Lower lobe of right lung (tissue), 2 donors: ENCODE measurements around the gene CEP350. TPM values are rescaled to one million over a fixed set of nuclear protein-coding genes. Genes with fewer than 3 reads are reported as not detected.

Experiments
- ATAC-seq, 2 donors: fragments of 200-7000 bp; cut with Tn5 transposase; one replicate each; pipeline ENCODE4 v1.9.1; 2020 to 2022; ENCODE audit warnings: mild to moderate bottlenecking in 2 of 2, moderate library complexity in 2 of 2
- DNase-seq: peaks from one replicate; pipeline ENCODE4 v3.0.0-alpha.2; 2020
- H3K27ac ChIP-seq: fragments of 200-600 bp; one replicate; pipeline ENCODE4 v1.8.0; 2022
- H3K27me3 ChIP-seq: fragments of 200-600 bp; one replicate; pipeline ENCODE4 v1.8.0; 2022; ENCODE audit warnings: low read depth
- H3K36me3 ChIP-seq: fragments of 200-600 bp; one replicate; pipeline ENCODE4 v1.8.0; 2022; ENCODE audit warnings: mild to moderate bottlenecking
- H3K4me1 ChIP-seq: fragments of 200-600 bp; one replicate; pipeline ENCODE4 v1.8.0; 2022
- H3K4me3 ChIP-seq: fragments of 200-600 bp; one replicate; pipeline ENCODE4 v1.8.0; 2022; ENCODE audit warnings: mild to moderate bottlenecking
- H3K9me3 ChIP-seq: fragments of 200-600 bp; one replicate; pipeline ENCODE4 v1.8.0; 2022
- intact Hi-C: fragments of 100-400 bp; cut with DNase I; formaldehyde crosslinking; loops from one replicate; pipeline ENCODE4 v1.11.0; 2022
- total RNA-seq: library from RNA; stranded (reverse); fragmentation: NEBNext Ultra II Directional; extraction: Animal tissue kit (Norgen Biotek cat#: 25700); gene quantifications from one replicate; pipeline ENCODE4 v1.2.1, GENCODE V29; 2021
- TF ChIP-seq, protein P1 (sequence below): fragments of 200-600 bp; IDR thresholded peaks from one replicate; pipeline ENCODE4 v1.8.0; 2022; ENCODE audit warnings: antibody characterized with exemption, mild to moderate bottlenecking
- donor health status: DM: no; HTN: yes; CAD: no; lungs with severe emphysema.

Gene CEP350
- total RNA-seq, 1 donor from 2014 or later, result 53.2 TPM

DNA sequence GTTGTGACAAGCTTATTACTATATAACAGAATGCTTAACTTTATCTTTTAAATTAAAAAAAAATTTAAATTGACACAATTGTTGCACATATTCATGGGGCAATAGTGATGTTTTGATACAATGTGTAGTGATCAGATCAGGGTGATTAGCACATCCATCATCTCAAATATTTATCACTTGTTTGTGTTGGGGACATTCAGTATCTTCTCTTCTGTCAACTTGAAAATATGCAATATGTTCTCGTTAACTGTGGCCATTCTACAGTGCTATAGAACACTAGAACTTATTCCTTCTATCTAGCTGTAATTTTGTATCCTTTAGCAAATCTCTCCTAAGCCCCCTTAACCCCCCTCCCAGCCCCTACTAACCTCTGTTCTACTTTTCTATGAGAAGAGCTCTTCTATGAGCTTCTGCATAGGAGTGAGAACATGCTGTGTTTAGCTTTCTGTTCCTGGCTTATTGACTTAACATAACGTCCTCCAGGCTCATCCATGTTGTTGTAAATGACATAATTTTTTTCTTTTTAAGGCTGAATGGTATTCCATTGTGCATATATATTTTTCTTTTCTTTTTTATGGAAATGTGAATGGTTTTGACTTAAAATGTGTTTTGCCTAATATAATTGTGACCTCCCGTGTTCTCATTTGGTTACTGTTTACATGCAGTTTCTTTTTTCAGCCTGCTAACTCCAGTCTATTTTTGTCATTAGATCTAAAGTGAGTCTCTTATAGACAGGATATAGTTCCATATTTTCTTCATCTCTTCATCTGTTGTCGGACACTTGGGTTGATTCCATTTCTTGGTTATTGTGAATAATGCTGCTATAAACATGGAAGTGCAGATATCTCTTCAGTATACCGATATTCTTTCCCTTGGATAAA lies 23.8 kb downstream of the CEP350 start:
- H3K4me3 ChIP-seq, result no peak overlapping the region
- no peaks in the 10 kb centered on the region for H3K27me3 ChIP-seq
- TF ChIP-seq, protein P1, sequence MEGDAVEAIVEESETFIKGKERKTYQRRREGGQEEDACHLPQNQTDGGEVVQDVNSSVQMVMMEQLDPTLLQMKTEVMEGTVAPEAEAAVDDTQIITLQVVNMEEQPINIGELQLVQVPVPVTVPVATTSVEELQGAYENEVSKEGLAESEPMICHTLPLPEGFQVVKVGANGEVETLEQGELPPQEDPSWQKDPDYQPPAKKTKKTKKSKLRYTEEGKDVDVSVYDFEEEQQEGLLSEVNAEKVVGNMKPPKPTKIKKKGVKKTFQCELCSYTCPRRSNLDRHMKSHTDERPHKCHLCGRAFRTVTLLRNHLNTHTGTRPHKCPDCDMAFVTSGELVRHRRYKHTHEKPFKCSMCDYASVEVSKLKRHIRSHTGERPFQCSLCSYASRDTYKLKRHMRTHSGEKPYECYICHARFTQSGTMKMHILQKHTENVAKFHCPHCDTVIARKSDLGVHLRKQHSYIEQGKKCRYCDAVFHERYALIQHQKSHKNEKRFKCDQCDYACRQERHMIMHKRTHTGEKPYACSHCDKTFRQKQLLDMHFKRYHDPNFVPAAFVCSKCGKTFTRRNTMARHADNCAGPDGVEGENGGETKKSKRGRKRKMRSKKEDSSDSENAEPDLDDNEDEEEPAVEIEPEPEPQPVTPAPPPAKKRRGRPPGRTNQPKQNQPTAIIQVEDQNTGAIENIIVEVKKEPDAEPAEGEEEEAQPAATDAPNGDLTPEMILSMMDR, result no peak
- no peaks in the 10 kb centered on the region for H3K9me3 ChIP-seq
- DNase-seq (no peak), ATAC-seq (no peak)
- intact Hi-C loops, result no loop called here
- no peak overlapping the region for H3K27ac ChIP-seq
- H3K4me1 ChIP-seq, result peaks cover 22% of the 10 kb centered on the region
- H3K36me3 ChIP-seq, result no peaks in the 10 kb centered on the region

DNA sequence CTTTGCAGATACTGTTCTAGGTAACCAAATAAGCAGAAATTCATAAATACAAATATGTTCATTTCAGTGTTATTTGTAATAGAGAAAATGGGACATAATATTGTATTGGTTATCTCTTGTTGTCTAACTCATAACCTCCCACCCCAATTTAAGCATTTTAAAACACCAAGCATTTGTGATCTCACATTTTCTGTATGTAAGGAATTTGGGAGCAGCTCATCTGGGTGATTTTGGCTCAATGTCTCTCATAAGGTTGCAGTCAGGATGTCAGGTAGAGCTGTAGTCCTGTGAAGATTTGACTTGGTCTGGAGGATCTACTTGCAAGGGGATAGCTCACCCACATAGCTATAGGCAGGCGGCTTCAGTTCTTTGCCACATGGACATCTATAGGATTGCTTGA lies 29.5 kb downstream of the CEP350 start:
- ATAC-seq, result no peak
- Histone ChIP-seq H3K36me3 (peaks cover 12% of the 10 kb centered on the region), H3K27ac (no peak overlapping the region), H3K27me3 (no peaks in the 10 kb centered on the region), H3K4me1 (peaks cover under 1% of the 10 kb centered on the region), H3K4me3 (no peak overlapping the region), H3K9me3 (no peaks in the 10 kb centered on the region)
- intact Hi-C loops, result no loop called here
- no peak for DNase-seq
- TF ChIP-seq, protein P1, result no peak

DNA sequence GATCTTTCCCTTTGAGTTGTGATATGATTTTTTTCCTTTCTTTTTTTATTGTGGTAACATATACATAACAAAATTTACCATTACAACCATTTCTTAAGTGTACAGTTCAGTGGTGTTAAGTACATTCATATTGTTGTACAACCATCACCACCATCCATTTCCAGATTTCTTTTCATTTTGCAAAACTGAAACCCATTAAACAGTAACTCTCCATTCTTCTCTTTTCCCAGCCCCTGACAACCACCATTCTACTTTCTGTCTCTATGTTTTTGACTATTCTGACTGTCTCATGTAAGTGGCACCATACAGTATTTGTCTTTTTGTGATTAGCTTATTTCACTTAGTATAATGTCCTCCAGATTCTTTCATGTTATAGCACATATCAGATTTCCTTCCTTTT lies 30.3 kb downstream of the CEP350 start:
- no peaks in the 10 kb centered on the region for H3K27me3 ChIP-seq
- H3K9me3 ChIP-seq, result no peaks in the 10 kb centered on the region
- DNase-seq (no peak), ATAC-seq (no peak)
- no peak overlapping the region for H3K27ac ChIP-seq
- no peaks in the 10 kb centered on the region for H3K4me1 ChIP-seq
- intact Hi-C loops, result no loop called here
- TF ChIP-seq, protein P1, result no peak
- H3K4me3 ChIP-seq, result no peak overlapping the region
- peaks cover 20% of the 10 kb centered on the region for H3K36me3 ChIP-seq

DNA sequence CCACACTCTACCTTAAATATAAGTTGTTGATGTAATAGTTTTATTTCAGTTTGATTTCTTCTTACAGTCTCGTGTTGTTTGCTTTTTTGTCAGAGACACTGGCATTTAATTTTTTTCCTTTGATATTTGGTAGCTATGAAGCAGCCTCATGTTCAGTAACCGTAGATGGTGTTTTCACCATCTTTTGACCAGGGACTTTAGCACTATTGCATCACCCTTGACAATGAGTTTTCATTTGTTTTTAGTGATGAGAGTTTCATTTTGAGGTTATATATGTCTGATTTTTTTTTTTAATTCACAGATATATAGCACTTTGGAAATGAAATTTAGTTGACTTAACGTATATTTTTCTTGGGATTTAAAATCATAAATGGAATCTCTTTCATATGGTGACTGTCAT lies 36.2 kb downstream of the CEP350 start:
- DNase-seq (no peak), ATAC-seq (no peak)
- Histone ChIP-seq H3K9me3 (no peaks in the 10 kb centered on the region), H3K4me3 (no peak overlapping the region), H3K4me1 (no peaks in the 10 kb centered on the region), H3K27ac (no peak overlapping the region), H3K27me3 (no peaks in the 10 kb centered on the region), H3K36me3 (peaks cover 69% of the 10 kb centered on the region)
- TF ChIP-seq, protein P1, result no peak
- intact Hi-C loops, result no loop called here

DNA sequence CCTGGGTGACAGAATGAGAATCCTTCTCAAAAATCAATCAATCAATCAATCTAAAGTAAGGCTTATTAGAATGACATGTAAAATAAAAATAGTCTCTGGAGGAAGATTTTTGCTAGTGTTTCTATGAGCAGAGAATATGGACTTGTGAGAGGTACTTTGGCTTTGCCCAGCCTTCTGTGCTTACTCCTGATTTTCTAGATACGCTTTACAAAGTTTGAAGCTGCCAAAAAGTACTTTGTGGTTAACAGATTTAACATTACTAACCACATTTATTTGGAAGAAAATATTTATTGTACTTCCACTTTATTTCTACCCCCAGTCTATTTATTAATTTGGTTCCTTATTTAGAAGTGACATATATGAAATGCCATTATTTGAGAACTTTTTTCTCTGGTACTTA lies 41.0 kb downstream of the CEP350 start:
- H3K36me3 ChIP-seq, result peaks cover 74% of the 10 kb centered on the region
- DNase-seq (no peak), ATAC-seq (no peak)
- peaks cover 8% of the 10 kb centered on the region for H3K4me1 ChIP-seq
- H3K27me3 ChIP-seq, result no peaks in the 10 kb centered on the region
- intact Hi-C loops, result no loop called here
- no peak overlapping the region for H3K4me3 ChIP-seq
- TF ChIP-seq, protein P1, result no peak
- H3K9me3 ChIP-seq, result no peaks in the 10 kb centered on the region
- no peak overlapping the region for H3K27ac ChIP-seq
